ENCODE measurements around the gene PRDM16.

DNA sequence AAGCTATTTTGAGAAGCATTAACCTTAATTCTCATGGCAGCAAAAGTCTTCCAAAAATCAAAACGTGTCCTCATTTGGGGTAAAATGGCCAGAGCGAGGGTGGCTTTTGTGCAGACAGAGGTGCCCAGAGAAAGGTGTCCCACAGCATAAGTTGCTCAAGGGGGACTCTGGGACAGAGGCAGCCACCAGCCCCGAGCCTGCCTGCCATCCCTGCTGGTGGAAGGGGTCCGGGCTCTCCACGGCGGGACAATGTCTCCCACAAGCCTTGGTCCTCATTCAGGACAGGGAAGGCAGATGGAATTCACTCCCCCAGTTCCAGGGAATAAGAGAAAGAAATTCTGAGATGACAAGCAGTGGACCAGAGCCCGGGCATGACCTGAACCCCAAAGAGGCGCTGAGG, 372.9 kb downstream of the PRDM16 start:
- TF ChIP-seq POLR2A (IDR thresholded peaks at IDR 0.05; ENCODE audit: low read length), result no peak
- no peak for TF ChIP-seq GATA1 (IDR thresholded peaks at IDR 0.05; ENCODE audit: low read depth, low read length)

Data from erythroblast (primary cell).